Stimulated activated CD4-positive, alpha-beta T cell treated with anti-CD3 and anti-CD28 coated beads, Interleukin-4, amount 100 ng/mL, for 48 hours (primary cell): ENCODE measurements around the gene ICAM4.
A peak's percentile ranks its signal among the peaks of the same experiment; 100 is the strongest.
"Not testable (repeated sequence)": the region's sequence is repeated elsewhere in the genome, so short reads cannot be mapped to it uniquely, and the experiment has no call there.

Source experiments
- DNase-seq, 2 donors: peaks; one replicate each; pipeline ENCODE4 v3.0.0-alpha.2; 2020; ENCODE audit warnings: low read depth in 2 of 2

Gene ICAM4

GRCh38 chr19:10318807-10319682 lies 32.3 kb downstream of the ICAM4 start:
- no peak for DNase-seq

GRCh38 chr19:10320602-10321416 lies 34.1 kb downstream of the ICAM4 start:
- no peak for DNase-seq

- DNase-seq, result no peak
These were observed 34.7 kb downstream of the ICAM4 start for GRCh38 chr19:10321417-10321797.

- no peak for DNase-seq
These were observed 35.4 kb downstream of the ICAM4 start for GRCh38 chr19:10321874-10322835.

- DNase-seq, result no peak
These were observed 39.0 kb downstream of the ICAM4 start for GRCh38 chr19:10325732-10326131.

GRCh38 chr19:10327793-10328192 lies 41.0 kb downstream of the ICAM4 start:
- DNase-seq, result no peak

GRCh38 chr19:10328558-10329429 lies 42.0 kb downstream of the ICAM4 start:
- no peak for DNase-seq

- DNase-seq, result no peak
These were observed 42.8 kb downstream of the ICAM4 start for GRCh38 chr19:10329555-10329954.

- DNase-seq, result no peak
These were observed 45.6 kb downstream of the ICAM4 start for GRCh38 chr19:10332158-10332964.

- peak; percentile 98 to 99 for DNase-seq
These were observed 46.4 kb downstream of the ICAM4 start, which contains the start of gene RAVER1 for GRCh38 chr19:10332965-10333757. RAVER1 (minus strand) TSS chr19:10333529; CDS start chr19:10333507, 22 bp downstream.

- DNase-seq, result no peak
These were observed 47.2 kb downstream of the ICAM4 start for GRCh38 chr19:10333758-10334587.

GRCh38 chr19:10334588-10335351 lies 48.0 kb downstream of the ICAM4 start:
- peak; percentile 46 to 73 for DNase-seq

- no peak for DNase-seq
These were observed 48.7 kb downstream of the ICAM4 start for GRCh38 chr19:10335352-10335985.

GRCh38 chr19:10336725-10337124 lies 50.0 kb downstream of the ICAM4 start:
- DNase-seq, result not testable (repeated sequence)
